ENCODE results near the gene MYBPC1.

MYBPC1 gene

DNA sequence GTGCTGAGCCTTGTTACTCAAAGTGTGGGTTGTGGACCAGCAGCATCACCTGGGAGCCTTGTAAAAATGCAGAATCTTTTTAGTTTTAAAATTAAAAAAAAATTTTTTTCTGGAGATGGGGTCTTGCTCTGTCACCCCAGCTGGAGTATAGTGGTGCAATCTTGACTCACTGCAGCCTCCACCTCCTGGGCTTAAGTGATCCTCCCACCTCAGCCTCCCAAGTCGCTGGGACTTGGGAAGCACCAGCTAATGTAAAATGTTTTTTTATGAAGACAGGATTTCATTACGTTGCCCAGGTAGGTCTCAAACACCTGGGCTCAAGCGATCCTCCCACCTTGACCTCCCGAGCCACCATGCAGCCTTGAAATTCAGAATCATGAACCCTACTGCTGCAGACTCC, 14.4 kb downstream of the MYBPC1 start:
- Histone ChIP-seq H3K27me3 (ENCODE audit: insufficient read depth, low read length) (peaks cover 3% of the 10 kb centered on the region), H3K4me3 (ENCODE audit: low read length) (no peak overlapping the region), H3K9me3 (ENCODE audit: low read length) (no peaks in the 10 kb centered on the region), H3K36me3 (ENCODE audit: insufficient read depth, low read length) (no peaks in the 10 kb centered on the region), H2AFZ (ENCODE audit: low read depth, low read length) (no peak overlapping the region), H3K4me1 (ENCODE audit: insufficient read depth, low read length) (no peaks in the 10 kb centered on the region)

DNA sequence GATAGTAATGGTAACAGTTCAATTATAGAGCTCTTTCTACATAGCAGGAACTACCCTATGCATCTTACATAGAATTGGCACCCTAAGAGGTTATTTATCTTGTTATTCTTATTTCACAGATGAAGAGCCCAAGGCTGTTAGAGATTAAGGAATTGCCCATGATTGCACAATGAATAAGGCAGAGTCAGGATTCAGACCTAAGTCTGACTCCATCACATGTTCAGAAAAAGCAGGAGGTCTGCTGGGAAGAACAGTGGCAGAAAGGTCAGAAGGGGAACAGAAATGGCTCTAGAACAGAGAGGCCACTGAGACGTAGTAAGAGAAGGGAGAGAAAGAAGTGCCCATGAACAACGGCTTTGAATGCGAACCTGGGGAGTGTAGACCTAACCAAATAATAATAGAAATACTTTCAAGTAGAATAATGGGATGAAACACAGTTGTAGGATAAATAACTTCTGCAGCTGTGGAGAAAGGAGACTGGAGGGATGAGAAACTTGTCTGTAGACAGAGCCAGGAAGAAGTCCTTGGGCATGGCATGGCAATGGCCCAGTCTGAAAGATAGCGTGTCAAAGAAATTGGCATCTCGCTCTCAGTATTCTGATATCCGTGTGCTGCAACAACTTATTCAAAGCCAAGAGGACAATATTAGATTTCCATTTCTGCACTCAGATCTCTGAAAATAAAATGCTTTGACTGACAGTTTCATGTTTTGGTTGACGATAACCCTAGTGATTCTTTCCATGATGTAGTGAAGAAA, 17.6 kb downstream of the MYBPC1 start:
- Histone ChIP-seq H3K4me1 (ENCODE audit: insufficient read depth, low read length) (no peaks in the 10 kb centered on the region), H3K4me3 (ENCODE audit: low read length) (no peak overlapping the region), H3K9me3 (ENCODE audit: low read length) (no peaks in the 10 kb centered on the region), H2AFZ (ENCODE audit: low read depth, low read length) (no peak overlapping the region), H3K27me3 (ENCODE audit: insufficient read depth, low read length) (peaks cover 3% of the 10 kb centered on the region), H3K36me3 (ENCODE audit: insufficient read depth, low read length) (no peaks in the 10 kb centered on the region)

DNA sequence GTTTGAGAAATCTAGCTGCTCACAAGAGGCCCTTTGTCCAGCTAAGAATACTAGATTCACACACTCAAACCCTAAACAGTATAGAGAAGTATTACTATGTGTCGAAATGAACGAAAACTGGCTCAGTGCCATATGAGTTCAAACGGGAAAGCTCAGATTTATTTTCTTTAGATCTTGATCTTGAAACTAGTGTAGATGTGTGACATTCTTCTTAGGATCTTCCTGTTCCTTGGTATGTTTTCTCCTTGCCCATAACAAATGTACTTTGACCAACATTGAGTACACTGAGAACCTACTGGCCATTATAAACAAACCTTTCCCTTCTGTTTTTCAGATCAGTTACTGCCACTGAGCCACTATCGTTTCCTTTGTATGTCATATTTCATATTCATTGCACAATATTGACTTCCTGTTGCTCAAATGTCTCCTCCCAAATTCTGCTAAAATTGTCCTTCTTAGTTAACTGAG, 21.3 kb downstream of the MYBPC1 start:
- H3K9me3 ChIP-seq (ENCODE audit: low read length) = no peaks in the 10 kb centered on the region
- H2AFZ ChIP-seq (ENCODE audit: low read depth, low read length) = no peak overlapping the region
- no peak overlapping the region for H3K4me3 ChIP-seq (ENCODE audit: low read length)
- H3K4me1 ChIP-seq (ENCODE audit: insufficient read depth, low read length) = no peaks in the 10 kb centered on the region
- no peaks in the 10 kb centered on the region for H3K27me3 ChIP-seq (ENCODE audit: insufficient read depth, low read length)
- H3K36me3 ChIP-seq (ENCODE audit: insufficient read depth, low read length) = no peaks in the 10 kb centered on the region

DNA sequence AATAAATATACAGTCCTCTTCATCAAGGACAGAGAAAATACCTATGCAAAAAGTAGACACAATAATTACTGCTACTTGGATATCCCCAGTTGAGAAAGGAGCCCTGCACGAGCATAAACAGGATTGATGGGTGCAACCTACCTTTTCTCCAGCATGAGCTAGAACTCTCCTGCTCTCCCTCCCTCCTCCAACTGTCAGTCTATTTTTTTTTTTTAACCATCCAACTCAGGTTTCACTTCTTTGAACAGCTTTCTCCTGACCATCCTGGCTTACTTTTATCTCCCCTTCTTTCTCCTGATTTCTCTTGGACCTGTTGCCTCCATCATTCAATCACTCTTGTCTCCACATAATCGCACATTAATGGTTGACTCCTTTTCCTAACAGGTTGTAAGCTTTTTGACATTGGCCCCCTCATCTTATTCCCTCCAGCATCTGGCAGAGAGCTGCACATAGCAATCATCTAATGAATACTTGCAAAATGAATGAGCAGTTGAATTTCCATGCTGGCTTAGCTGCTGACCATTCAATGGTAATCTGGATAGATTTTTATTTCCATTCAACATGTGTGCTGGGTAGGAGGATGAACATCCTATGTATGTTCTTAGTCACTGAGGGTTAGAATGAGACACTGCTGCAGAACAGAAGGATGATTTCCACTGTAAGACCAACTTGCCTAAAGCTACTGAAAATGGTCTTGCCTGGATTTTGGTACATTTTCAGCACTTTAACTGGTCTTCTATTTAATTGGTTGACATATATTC, 24.4 kb downstream of the MYBPC1 start:
- Histone ChIP-seq H3K9me3 (ENCODE audit: low read length) (no peaks in the 10 kb centered on the region), H2AFZ (ENCODE audit: low read depth, low read length) (no peak overlapping the region), H3K36me3 (ENCODE audit: insufficient read depth, low read length) (no peaks in the 10 kb centered on the region), H3K4me1 (ENCODE audit: insufficient read depth, low read length) (no peaks in the 10 kb centered on the region), H3K4me3 (ENCODE audit: low read length) (no peak overlapping the region), H3K27me3 (ENCODE audit: insufficient read depth, low read length) (no peaks in the 10 kb centered on the region)

DNA sequence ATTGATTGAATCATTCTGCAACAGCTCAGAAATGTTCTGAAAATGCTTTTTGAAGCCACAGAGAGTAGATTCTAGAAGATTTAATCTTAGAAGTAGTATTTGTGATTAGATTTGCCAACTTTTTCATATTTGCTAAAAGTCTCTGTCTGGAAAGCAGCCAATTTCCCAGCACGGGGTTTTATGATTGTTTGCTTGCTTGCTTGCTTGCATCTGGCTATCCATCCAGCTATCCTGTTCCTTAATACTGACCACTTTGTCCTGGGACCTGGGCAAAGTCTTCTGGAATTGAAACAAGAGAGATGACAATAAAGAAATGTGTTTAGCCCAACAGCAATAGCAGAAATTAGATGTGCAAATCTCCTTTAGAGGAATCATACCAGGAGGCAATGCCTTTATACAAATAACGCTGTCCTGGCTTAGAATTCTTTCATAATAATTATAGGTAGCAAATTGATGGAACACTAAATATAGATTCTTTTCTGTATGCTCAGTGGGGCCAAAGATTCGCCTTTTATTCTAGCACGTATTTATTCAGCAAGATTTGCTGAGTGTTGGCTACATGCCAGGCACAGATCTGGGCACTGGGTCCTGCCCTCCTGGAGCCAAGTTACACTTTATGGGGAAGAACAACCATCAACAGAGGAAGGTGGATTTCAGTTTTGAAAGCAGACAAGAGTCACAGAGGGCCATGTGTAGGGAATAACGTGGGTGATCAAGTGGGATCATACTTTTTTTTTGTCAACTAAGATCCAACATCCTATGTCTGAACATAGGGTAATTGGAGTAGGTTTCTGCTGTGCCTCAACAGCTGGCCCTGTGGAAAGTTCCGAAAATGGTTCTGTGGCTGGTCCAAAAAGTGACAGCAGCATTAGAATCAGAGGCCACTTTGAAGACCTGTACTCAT, 25.3 kb downstream of the MYBPC1 start:
- no peak overlapping the region for H3K4me3 ChIP-seq (ENCODE audit: low read length)
- no peaks in the 10 kb centered on the region for H3K9me3 ChIP-seq (ENCODE audit: low read length)
- no peaks in the 10 kb centered on the region for H3K36me3 ChIP-seq (ENCODE audit: insufficient read depth, low read length)
- H3K27me3 ChIP-seq (ENCODE audit: insufficient read depth, low read length) = no peaks in the 10 kb centered on the region
- H3K4me1 ChIP-seq (ENCODE audit: insufficient read depth, low read length) = no peaks in the 10 kb centered on the region
- no peak overlapping the region for H2AFZ ChIP-seq (ENCODE audit: low read depth, low read length)

DNA sequence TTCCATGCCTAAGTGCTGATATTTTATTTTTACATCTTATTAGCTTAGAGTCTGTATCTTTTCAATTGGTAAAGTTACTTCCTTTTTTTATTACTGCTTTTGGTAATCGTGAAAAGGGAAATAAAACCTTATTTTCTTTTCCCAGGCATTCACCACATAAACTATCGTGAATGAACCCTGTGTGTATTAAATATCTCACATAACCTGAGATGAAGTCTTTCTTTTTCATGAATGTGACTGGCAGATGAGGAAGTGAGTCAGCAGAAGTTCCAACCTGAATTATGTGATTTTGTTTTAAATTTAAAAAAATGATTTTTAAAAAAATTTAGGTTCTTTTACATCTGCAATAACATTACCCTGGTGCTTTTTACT, 26.0 kb downstream of the MYBPC1 start:
- Histone ChIP-seq H2AFZ (ENCODE audit: low read depth, low read length) (no peak overlapping the region), H3K4me1 (ENCODE audit: insufficient read depth, low read length) (no peaks in the 10 kb centered on the region), H3K27me3 (ENCODE audit: insufficient read depth, low read length) (no peaks in the 10 kb centered on the region), H3K36me3 (ENCODE audit: insufficient read depth, low read length) (no peaks in the 10 kb centered on the region), H3K4me3 (ENCODE audit: low read length) (no peak overlapping the region), H3K9me3 (ENCODE audit: low read length) (no peaks in the 10 kb centered on the region)

DNA sequence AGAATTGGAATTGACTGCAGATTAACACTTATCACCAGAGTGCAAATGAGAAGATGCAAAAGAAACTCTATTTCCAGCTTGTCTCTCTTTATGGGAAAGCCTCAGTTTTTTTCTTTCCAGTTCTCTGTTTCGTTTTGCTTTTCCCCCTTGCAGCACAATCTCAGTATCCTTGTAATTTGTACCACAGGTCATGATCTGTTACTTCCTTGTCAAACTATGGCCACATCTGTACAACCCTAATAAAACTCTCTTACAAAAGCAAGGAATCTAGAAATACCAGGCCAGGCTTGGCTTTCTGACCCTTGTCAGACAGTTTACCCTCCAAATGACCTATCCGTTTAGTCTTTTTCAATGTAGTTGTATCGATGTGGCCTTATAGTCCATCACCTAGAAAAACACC, 33.9 kb downstream of the MYBPC1 start:
- Histone ChIP-seq H3K4me3 (ENCODE audit: low read length) (no peak overlapping the region), H2AFZ (ENCODE audit: low read depth, low read length) (no peak overlapping the region), H3K36me3 (ENCODE audit: insufficient read depth, low read length) (no peaks in the 10 kb centered on the region), H3K9me3 (ENCODE audit: low read length) (no peaks in the 10 kb centered on the region), H3K4me1 (ENCODE audit: insufficient read depth, low read length) (no peaks in the 10 kb centered on the region), H3K27me3 (ENCODE audit: insufficient read depth, low read length) (no peaks in the 10 kb centered on the region)

DNA sequence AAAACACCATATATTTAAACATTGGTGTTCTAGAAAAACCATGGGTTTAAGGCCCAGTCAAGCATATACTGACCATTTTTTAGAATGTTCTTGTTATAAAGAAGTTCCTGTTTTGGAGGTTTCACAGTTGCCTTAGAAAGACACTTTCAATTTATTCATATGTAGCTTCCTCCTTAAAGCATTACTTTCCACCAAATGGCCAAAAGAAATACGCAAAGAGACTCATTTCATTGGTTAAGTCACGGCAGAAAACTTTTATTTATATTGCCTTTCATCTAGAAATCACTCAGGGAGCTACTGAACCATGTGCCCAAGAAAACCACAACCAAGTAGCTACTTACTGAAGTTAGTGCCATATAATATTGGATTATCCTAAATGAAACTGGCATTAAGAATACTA, 40.0 kb downstream of the MYBPC1 start:
- no peaks in the 10 kb centered on the region for H3K36me3 ChIP-seq (ENCODE audit: insufficient read depth, low read length)

DNA sequence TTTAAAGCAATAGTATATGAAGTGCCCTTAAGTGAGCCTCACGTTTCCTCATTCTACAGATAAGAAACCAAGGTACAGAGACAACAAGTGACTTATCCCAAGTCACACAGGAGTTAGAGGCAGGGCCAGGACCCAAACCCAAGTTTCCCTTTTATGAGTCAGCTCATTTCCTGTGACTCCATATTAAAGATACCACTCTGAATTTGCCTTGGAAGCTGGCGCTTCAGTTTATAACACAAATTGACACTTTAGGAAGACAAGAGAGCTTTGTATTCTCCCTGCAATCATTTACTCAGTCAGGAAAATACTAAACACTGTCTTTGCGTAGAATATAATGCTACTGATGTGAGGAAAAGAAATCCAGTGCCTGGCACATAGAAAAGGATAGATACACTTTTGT, 43.2 kb downstream of the MYBPC1 start:
- Histone ChIP-seq H3K4me3 (ENCODE audit: low read length) (no peak overlapping the region), H2AFZ (ENCODE audit: low read depth, low read length) (no peak overlapping the region), H3K27me3 (ENCODE audit: insufficient read depth, low read length) (peaks cover 21% of the 10 kb centered on the region), H3K4me1 (ENCODE audit: insufficient read depth, low read length) (no peaks in the 10 kb centered on the region), H3K36me3 (ENCODE audit: insufficient read depth, low read length) (no peaks in the 10 kb centered on the region), H3K9me3 (ENCODE audit: low read length) (no peaks in the 10 kb centered on the region)

More for the DNA sequence above, 40.0 kb downstream of the MYBPC1 start:
- H3K27me3 ChIP-seq (ENCODE audit: insufficient read depth, low read length) = peaks cover 3% of the 10 kb centered on the region
- H3K4me1 ChIP-seq (ENCODE audit: insufficient read depth, low read length) = no peaks in the 10 kb centered on the region
- no peak overlapping the region for H2AFZ ChIP-seq (ENCODE audit: low read depth, low read length)
- no peaks in the 10 kb centered on the region for H3K9me3 ChIP-seq (ENCODE audit: low read length)
- no peak overlapping the region for H3K4me3 ChIP-seq (ENCODE audit: low read length)

DNA sequence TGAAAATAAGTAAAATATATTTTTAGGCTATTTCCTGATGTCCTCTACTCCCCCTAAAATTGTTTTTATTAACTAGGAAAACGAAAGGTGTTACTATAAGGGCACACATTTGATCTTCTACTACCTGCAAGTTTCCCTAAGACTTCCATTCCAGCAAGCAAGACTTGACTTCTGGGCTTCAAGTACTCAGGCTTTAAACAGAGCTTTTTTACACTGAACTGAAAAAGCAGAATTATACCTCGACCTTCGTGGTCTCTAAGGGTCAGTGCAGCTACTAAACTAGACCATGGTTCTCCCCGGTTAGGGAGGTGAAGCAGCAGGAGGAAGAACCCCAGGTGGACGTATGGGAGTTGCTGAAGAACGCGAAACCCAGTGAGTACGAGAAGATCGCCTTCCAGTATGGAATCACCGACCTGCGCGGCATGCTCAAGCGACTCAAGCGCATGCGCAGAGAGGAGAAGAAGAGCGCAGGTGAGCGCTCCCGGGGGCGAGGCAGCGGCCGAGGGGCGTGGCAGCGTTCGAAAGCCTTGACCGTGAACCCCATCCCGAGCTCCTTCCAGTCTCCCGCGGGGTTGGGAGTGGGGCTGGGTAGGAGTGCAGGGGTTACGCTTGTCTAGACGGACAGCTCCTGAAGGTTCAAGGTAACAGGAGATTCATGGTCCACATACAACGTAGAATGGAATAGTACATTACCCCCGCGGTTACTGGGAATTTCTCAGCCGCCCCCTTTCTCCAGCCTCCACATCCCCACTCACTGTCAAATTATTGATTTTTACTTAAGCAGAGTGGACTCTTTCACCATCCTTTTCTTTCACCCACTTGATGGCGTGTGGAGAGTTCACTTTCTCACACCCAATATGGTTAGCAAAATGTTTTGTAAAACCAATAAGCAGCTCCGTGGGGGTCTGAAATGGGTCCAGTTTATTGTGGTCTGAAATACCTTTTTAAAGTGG, 47.6 kb downstream of the MYBPC1 start:
- H3K36me3 ChIP-seq (ENCODE audit: insufficient read depth, low read length) = no peaks in the 10 kb centered on the region
- no peaks in the 10 kb centered on the region for H3K4me1 ChIP-seq (ENCODE audit: insufficient read depth, low read length)
- H3K4me3 ChIP-seq (ENCODE audit: low read length) = no peak overlapping the region

DNA sequence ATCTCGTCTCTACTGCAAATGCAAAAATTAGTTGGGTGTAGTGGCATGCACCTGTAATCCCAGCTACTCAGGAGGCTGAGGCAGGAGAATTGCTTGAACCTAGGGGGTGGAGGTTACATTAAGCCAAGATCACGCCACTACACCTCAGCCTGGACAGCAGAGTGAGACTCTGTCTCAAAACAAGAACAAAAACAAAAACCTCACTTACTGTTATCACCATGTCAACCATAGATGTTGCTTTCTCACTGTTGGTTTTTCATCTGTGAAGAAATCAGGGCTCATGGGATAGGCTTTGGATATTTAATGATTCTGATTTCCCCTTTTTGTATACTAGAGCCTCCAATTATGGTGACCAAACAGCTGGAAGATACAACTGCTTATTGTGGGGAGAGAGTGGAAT, 52.9 kb downstream of the MYBPC1 start:
- H3K4me1 ChIP-seq (ENCODE audit: insufficient read depth, low read length) = no peaks in the 10 kb centered on the region
- H2AFZ ChIP-seq (ENCODE audit: low read depth, low read length) = no peak overlapping the region
- peaks cover 2% of the 10 kb centered on the region for H3K27me3 ChIP-seq (ENCODE audit: insufficient read depth, low read length)
- no peaks in the 10 kb centered on the region for H3K36me3 ChIP-seq (ENCODE audit: insufficient read depth, low read length)
- H3K9me3 ChIP-seq (ENCODE audit: low read length) = no peaks in the 10 kb centered on the region
- no peak overlapping the region for H3K4me3 ChIP-seq (ENCODE audit: low read length)

More for the DNA sequence above, 47.6 kb downstream of the MYBPC1 start:
- H3K9me3 ChIP-seq (ENCODE audit: low read length) = no peaks in the 10 kb centered on the region
- no peak overlapping the region for H2AFZ ChIP-seq (ENCODE audit: low read depth, low read length)
- peaks cover 21% of the 10 kb centered on the region for H3K27me3 ChIP-seq (ENCODE audit: insufficient read depth, low read length)

DNA sequence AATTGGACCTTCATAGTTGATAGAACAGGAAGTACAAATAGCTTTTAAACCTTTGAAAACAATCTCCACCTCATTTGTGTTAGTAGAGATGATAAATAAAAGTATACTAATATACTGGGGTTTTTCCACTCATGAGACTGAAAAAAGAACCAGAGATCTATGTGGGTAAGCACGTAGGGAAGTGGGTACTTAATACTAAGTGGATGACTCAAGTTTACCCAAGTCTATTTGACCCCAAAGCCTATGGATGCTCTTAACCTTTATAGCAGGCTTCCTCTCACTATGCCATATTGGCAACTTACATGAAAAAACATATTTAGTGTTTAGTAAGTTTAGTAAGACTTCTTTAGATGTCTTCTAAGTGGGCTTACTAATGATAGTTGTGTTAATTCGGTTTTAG, 53.4 kb downstream of the MYBPC1 start:
- Histone ChIP-seq H3K9me3 (ENCODE audit: low read length) (no peaks in the 10 kb centered on the region), H2AFZ (ENCODE audit: low read depth, low read length) (no peak overlapping the region), H3K27me3 (ENCODE audit: insufficient read depth, low read length) (no peaks in the 10 kb centered on the region), H3K36me3 (ENCODE audit: insufficient read depth, low read length) (no peaks in the 10 kb centered on the region), H3K4me3 (ENCODE audit: low read length) (no peak overlapping the region), H3K4me1 (ENCODE audit: insufficient read depth, low read length) (no peaks in the 10 kb centered on the region)

All from neuron (in vitro differentiated cells).